Body of pancreas (tissue), 4 donors: ENCODE results near the gene SH3GL3. TPM values are rescaled to one million over a fixed set of nuclear protein-coding genes. Genes with fewer than 3 reads are reported as not detected.
A peak's percentile ranks its signal among the peaks of the same experiment; 100 is the strongest.

Experiments used
- ATAC-seq: fragments of 150-250 bp; one replicate; pipeline ENCODE4 v1.9.1; 2016
- DNase-seq, 4 donors: peaks; one replicate each; pipeline ENCODE4 v3.0.0-alpha.2; 2019
- H3K27ac ChIP-seq, 4 donors: fragments of 200-600 bp; sonication (generic); 1 replicate in 3 of 4; 2 replicates in 1 of 4; pipeline versions ENCODE4 v1.5.1 to v1.6.1; 2016 to 2019; ENCODE audit warnings: mild to moderate bottlenecking in 1 of 4, mixed read lengths in 1 of 4, moderate library complexity in 1 of 4
- H3K27me3 ChIP-seq, 2 donors: fragments of 200-600 bp; sonication (generic); one replicate each; pipeline ENCODE4 v1.6.0; 2016; ENCODE audit warnings: mild to moderate bottlenecking in 1 of 2
- H3K36me3 ChIP-seq, 2 donors: fragments of 200-600 bp; sonication (generic); replicated peaks in 1 of 2; 2 replicates each; pipeline ENCODE4 v1.5.1; 2016; ENCODE audit warnings: low read depth in 2 of 2; ENCODE audit not compliant: insufficient read depth in 1 of 2
- H3K4me1 ChIP-seq: fragments of 200-600 bp; sonication (generic); one replicate; pipeline ENCODE4 v1.6.0; 2016
- H3K4me3 ChIP-seq, 2 donors: fragments of 200-600 bp; sonication (generic); 1 replicate in 1 of 2; 2 replicates in 1 of 2; pipeline ENCODE4 v1.5.1; 2016 to 2019
- H3K9me3 ChIP-seq, 3 donors: fragments of 200-600 bp; sonication (generic); 1 replicate in 2 of 3; 2 replicates in 1 of 3; pipeline ENCODE4 v1.5.1; 2016
- CTCF ChIP-seq, 7 experiments: fragments of 450-650 bp in 4 of 7; fragments of 200-600 bp in 3 of 7; sonication (generic) in 3 of 7; IDR thresholded peaks; one replicate each; pipeline ENCODE4 v1.5.1; 2016 to 2019; ENCODE audit warnings: antibody characterized with exemption in 7 of 7
- POLR2A ChIP-seq, 3 donors: fragments of 450-650 bp; IDR thresholded peaks; one replicate each; pipeline ENCODE4 v1.6.1; 2016; ENCODE audit warnings: antibody characterized with exemption in 3 of 3, mild to moderate bottlenecking in 2 of 3
- WGBS, 2 donors: methylation state at CpG; one replicate each; pipeline ENCODE4 v1.1.5; 2017; 5-methylcytosine and 5-hydroxymethylcytosine counted together
- intact Hi-C: fragments of 100-400 bp; cut with DNase I; formaldehyde crosslinking; loops from one replicate; pipeline ENCODE4 v1.15.1; 2023
- total RNA-seq, 2 donors: library from RNA; depleted of rRNA; stranded (reverse); fragments of >200 nt; gene quantifications; one replicate each; pipeline ENCODE4 v1.1.0, GENCODE V29; 2016

Gene SH3GL3
- total RNA-seq, 2 donors from 2014 or later: 2.3 TPM; not detected in 1

- Histone ChIP-seq H3K4me1 (no peaks in the 10 kb centered on the region), H3K27me3 (no peaks in the 10 kb centered on the region), H3K4me3 (no peak overlapping the region), H3K27ac (no peak overlapping the region), H3K9me3 (no peaks in the 10 kb centered on the region), H3K36me3 (no peaks in the 10 kb centered on the region)
- TF ChIP-seq CTCF (IDR thresholded peaks at IDR 0.05) (no peak), POLR2A (IDR thresholded peaks at IDR 0.05) (no peak)
- DNase-seq (no peak), ATAC-seq (no peak)
- intact Hi-C loops: loop anchor here (5.0 to 10.0 kb wide), 2 partner anchors 121 to 303 kb away; no protein-coding TSS in a partner anchor
- WGBS, 2 donors: 64 to 65% methylated on average over 5 of the region's 5 CpGs
Measured at GRCh38 chr15:83558146-83558545, 111.0 kb downstream of the SH3GL3 start.

GRCh38 chr15:83559310-83559966 lies 112.3 kb downstream of the SH3GL3 start:
- ATAC-seq: peak; percentile 69
- peak; percentile 59 to 85 (median 80) for TF ChIP-seq CTCF (IDR thresholded peaks at IDR 0.05)
- no peak for TF ChIP-seq POLR2A (IDR thresholded peaks at IDR 0.05)
- Histone ChIP-seq H3K27me3 (no peaks in the 10 kb centered on the region), H3K4me3 (no peak overlapping the region), H3K4me1 (no peaks in the 10 kb centered on the region), H3K27ac (no peak overlapping the region), H3K9me3 (no peaks in the 10 kb centered on the region), H3K36me3 (no peaks in the 10 kb centered on the region)
- DNase-seq: peak; percentile 61 to 70 (median 64)
- 1% methylated on average over 7 of the region's 7 CpGs for WGBS, 2 donors
- intact Hi-C loops: loop anchor here (5.0 to 10.0 kb wide), 2 partner anchors 122 to 305 kb away; no protein-coding TSS in a partner anchor

GRCh38 chr15:83561661-83562060 lies 114.5 kb downstream of the SH3GL3 start:
- no peaks in the 10 kb centered on the region for H3K9me3 ChIP-seq
- intact Hi-C loops: no loop called here

GRCh38 chr15:83565138-83565537 lies 118.0 kb downstream of the SH3GL3 start:
- Histone ChIP-seq H3K36me3 (no peaks in the 10 kb centered on the region), H3K9me3 (no peaks in the 10 kb centered on the region), H3K27me3 (no peaks in the 10 kb centered on the region), H3K4me1 (no peaks in the 10 kb centered on the region), H3K27ac (no peak overlapping the region), H3K4me3 (no peak overlapping the region)
- TF ChIP-seq CTCF (IDR thresholded peaks at IDR 0.05) (no peak), POLR2A (IDR thresholded peaks at IDR 0.05) (no peak)
- intact Hi-C loops: loop anchor here (5.0 kb wide), 1 partner anchor 472 kb away; no protein-coding TSS in a partner anchor
- DNase-seq: no peak
- no peak for ATAC-seq
- WGBS, 2 donors: 43 to 44% methylated on average over 3 of the region's 3 CpGs

More at GRCh38 chr15:83561661-83562060, 114.5 kb downstream of the SH3GL3 start:
- no peak for ATAC-seq
- Histone ChIP-seq H3K36me3 (no peaks in the 10 kb centered on the region), H3K4me1 (no peaks in the 10 kb centered on the region), H3K27me3 (no peaks in the 10 kb centered on the region), H3K4me3 (no peak overlapping the region), H3K27ac (no peak overlapping the region)
- TF ChIP-seq CTCF (IDR thresholded peaks at IDR 0.05) (no peak), POLR2A (IDR thresholded peaks at IDR 0.05) (no peak)
- peak in 2 of 4 donors; percentile 23 to 47 for DNase-seq
